Prostate gland (tissue), 2 donors: ENCODE results near the gene ECHDC1. TPM values are rescaled to one million over a fixed set of nuclear protein-coding genes. Genes with fewer than 3 reads are reported as not detected.

Experiments used
- DNase-seq: peaks from one replicate; pipeline ENCODE4 v3.0.0-alpha.2; 2019; ENCODE audit warnings: low spot score
- H3K27ac ChIP-seq, 2 donors: fragments of 200-600 bp; sonication (generic); 2 replicates each; pipeline ENCODE4 v1.5.1; 2017 to 2019
- H3K27me3 ChIP-seq: fragments of 200-600 bp; sonication (generic); replicated peaks from 2 replicates; pipeline ENCODE4 v1.5.1; 2019; ENCODE audit not compliant: insufficient read depth
- H3K36me3 ChIP-seq, 2 donors: fragments of 200-600 bp; sonication (generic); 1 replicate in 1 of 2; 2 replicates in 1 of 2; pipeline versions ENCODE4 v1.5.1 to v1.8.1; 2017 to 2019
- H3K4me1 ChIP-seq: fragments of 200-600 bp; sonication (generic); replicated peaks from 2 replicates; pipeline ENCODE4 v1.5.1; 2019
- H3K4me3 ChIP-seq, 2 donors: fragments of 200-600 bp; sonication (generic); 2 replicates each; pipeline ENCODE4 v1.5.1; 2017 to 2019
- H3K9me3 ChIP-seq: fragments of 200-600 bp; sonication (generic); 2 replicates; pipeline ENCODE4 v1.5.1; 2017
- POLR2A ChIP-seq: fragments of 450-650 bp; IDR thresholded peaks from one replicate; pipeline ENCODE4 v1.6.1; 2016; ENCODE audit warnings: antibody characterized with exemption, mild to moderate bottlenecking
- POLR2AphosphoS5 ChIP-seq: sonication (generic); formaldehyde crosslinking; IDR thresholded peaks from one replicate; pipeline ENCODE4 v1.6.1; 2017; ENCODE audit warnings: antibody characterized with exemption
- WGBS: methylation state at CpG from one replicate; pipeline ENCODE4 v1.1.5; 2018; 5-methylcytosine and 5-hydroxymethylcytosine counted together
- intact Hi-C: fragments of 100-400 bp; cut with DNase I; formaldehyde crosslinking; loops from one replicate; pipeline ENCODE4 v1.14.2; 2022
- total RNA-seq, 2 donors: library from RNA; depleted of rRNA; stranded (reverse); fragments of >200 nt; gene quantifications; one replicate each; pipeline ENCODE4 v1.1.0, GENCODE V29; 2016
- TF ChIP-seq, protein P1 (sequence below), 4 experiments: fragments of 200-600 bp in 2 of 4; fragments of 450-650 bp in 2 of 4; sonication (generic) in 2 of 4; IDR thresholded peaks; 1 replicate in 3 of 4; 2 replicates in 1 of 4; pipeline ENCODE4 v1.5.1; 2016 to 2019; ENCODE audit warnings: antibody characterized with exemption in 4 of 4, mild to moderate bottlenecking in 2 of 4, moderate library complexity in 2 of 4

Gene ECHDC1
- total RNA-seq, 2 donors from 2014 or later = 26.0 to 58.7 TPM

DNA sequence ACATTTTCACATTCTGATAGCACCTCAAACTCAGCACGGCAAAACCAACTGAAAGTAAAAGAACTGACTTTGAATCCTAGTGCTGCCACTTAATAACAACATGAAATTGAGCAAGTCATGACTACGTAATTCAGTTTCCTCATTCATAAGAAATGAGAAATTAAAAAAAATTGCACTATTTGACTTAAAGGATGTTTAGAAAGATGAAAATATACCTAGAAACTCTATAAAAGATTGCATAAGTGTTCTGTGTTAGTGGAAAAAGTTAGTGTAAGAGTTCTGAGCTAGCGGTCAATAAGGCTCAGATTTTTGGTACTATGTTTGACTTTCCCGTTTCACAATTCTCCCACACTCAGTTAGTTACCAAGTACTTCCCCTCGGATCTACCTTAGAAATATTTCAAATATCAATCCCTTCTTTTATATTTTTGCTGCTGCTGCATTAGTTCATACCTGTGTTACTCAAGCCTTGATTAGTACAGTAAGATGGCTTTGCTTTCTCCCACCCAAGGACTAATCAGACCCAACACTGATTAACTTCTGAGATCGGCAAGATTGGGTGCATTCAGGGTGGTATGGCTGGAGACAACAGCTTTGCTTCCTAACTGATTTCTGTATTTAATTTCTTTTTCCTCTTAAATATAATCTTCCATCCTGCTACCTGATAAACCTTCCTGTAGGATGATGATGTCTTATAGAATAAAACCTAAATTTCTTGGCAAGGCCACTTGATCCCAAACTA lies 25.9 kb downstream of the ECHDC1 start:
- Histone ChIP-seq H3K27ac (no peak overlapping the region), H3K27me3 (no peaks in the 10 kb centered on the region), H3K36me3 (no peaks in the 10 kb centered on the region), H3K9me3 (no peaks in the 10 kb centered on the region), H3K4me1 (no peaks in the 10 kb centered on the region), H3K4me3 (no peak overlapping the region)
- WGBS = 76% methylated on average over 6 of the region's 6 CpGs
- TF ChIP-seq POLR2A (no peak), POLR2AphosphoS5 (no peak)
- intact Hi-C loops = no loop called here
- no peak for DNase-seq

DNA sequence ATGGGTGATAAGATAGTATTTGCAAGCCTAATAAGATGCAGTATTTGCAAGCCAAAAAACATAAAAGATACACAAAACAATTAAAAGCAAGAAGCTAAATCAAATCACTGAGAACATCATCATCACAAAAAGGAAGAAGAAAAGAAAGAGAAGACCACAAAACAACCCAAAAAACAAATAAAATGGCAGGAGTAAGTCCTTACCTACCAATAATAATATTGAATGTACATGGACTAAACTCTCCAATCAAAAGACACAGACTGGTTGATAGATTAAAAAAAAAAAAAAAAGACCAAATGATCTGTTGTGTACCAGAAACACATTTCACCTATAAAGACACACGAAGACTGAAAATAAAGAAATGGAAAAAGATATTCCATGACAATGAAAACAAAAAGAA lies 37.7 kb downstream of the ECHDC1 start:
- Histone ChIP-seq H3K27me3 (no peaks in the 10 kb centered on the region), H3K27ac (no peak overlapping the region), H3K4me1 (no peaks in the 10 kb centered on the region), H3K4me3 (no peak overlapping the region), H3K9me3 (no peaks in the 10 kb centered on the region), H3K36me3 (no peaks in the 10 kb centered on the region)
- TF ChIP-seq POLR2A (no peak), POLR2AphosphoS5 (no peak)
- TF ChIP-seq, protein P1, sequence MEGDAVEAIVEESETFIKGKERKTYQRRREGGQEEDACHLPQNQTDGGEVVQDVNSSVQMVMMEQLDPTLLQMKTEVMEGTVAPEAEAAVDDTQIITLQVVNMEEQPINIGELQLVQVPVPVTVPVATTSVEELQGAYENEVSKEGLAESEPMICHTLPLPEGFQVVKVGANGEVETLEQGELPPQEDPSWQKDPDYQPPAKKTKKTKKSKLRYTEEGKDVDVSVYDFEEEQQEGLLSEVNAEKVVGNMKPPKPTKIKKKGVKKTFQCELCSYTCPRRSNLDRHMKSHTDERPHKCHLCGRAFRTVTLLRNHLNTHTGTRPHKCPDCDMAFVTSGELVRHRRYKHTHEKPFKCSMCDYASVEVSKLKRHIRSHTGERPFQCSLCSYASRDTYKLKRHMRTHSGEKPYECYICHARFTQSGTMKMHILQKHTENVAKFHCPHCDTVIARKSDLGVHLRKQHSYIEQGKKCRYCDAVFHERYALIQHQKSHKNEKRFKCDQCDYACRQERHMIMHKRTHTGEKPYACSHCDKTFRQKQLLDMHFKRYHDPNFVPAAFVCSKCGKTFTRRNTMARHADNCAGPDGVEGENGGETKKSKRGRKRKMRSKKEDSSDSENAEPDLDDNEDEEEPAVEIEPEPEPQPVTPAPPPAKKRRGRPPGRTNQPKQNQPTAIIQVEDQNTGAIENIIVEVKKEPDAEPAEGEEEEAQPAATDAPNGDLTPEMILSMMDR (IDR thresholded peaks at IDR 0.05) = no peak
- WGBS = 100% methylated on average over 1 of the region's 1 CpG
- intact Hi-C loops = loop anchor here (10.0 kb wide), 1 partner anchor 399 kb away; no protein-coding TSS in a partner anchor
- DNase-seq = no peak

DNA sequence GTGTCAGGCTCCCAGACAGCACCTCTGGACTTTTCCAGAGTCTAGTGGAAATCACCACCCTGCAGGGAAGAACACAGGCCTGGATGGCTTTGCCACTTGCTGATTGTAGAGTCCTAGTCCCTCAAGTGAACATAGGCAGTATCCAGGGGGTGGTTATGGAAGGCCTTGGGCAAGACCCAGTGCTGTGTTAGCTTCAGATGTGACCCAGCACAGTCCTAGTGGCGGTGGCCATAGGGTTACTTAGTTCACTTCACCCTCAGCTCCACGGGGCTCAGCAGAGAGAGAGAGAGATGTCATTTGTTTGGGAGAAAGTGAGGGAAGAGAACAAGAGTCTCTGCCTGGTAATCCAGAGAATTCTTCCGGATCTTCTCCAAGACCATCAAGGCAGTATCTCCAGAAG lies 39.5 kb downstream of the ECHDC1 start:
- intact Hi-C loops = loop anchor here (2.0 to 10.0 kb wide), 3 partner anchors 118 to 401 kb away; no protein-coding TSS in a partner anchor

DNA sequence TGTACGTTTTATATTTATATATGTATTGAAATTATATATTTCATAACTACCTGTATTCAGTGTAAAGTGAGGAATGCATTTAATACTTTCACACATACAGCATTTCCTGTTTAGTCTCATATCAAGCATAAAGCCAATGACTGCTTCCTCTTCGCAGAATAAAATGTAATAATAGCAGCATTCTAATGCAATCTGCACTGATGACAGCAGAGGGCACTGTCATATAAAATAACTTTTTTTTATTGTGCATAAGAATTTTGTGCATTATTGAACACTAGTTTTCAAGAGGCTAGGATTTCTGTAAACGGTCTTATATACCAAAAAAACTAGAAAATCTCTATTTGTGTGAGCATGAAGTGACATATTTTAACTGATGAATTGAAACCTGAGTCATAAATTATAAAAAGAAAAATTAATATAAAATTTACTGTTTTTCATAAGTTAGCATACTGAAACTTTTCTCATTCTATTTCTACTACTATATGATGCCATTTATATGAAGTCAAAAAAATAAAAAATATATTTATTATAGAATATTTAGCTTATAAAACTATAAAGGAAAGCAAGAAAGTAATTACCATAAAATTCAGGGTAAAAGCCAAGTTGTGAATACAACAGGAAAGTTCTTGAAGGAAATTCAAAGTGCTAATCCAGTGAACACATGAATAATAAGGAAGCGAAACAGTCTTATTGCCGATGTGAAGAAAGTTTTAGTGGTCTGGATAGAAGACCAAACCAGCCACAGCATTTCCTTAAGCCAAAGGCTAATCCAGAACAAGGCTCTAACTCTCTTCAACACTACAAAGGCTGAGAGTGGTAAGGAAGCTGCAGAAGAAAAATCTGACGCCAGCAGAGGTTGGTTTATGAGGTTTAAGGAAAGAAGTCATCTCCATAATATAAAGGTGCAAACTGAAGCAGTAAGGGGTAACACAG lies 40.4 kb downstream of the ECHDC1 start:
- Histone ChIP-seq H3K4me3 (no peak overlapping the region), H3K27me3 (no peaks in the 10 kb centered on the region), H3K36me3 (no peaks in the 10 kb centered on the region), H3K4me1 (no peaks in the 10 kb centered on the region), H3K27ac (no peak overlapping the region), H3K9me3 (no peaks in the 10 kb centered on the region)
- TF ChIP-seq, protein P1 (IDR thresholded peaks at IDR 0.05) = peak; percentile 25 to 82 (median 68)
- TF ChIP-seq POLR2A = no peak
- no peak for TF ChIP-seq POLR2AphosphoS5
- DNase-seq = peak; percentile 31
- intact Hi-C loops = loop anchor here (2.0 to 10.0 kb wide), 3 partner anchors 119 to 402 kb away; no protein-coding TSS in a partner anchor
- 38% methylated on average over 6 of the region's 6 CpGs for WGBS

More for the DNA sequence above, 39.5 kb downstream of the ECHDC1 start:
- H3K4me1 ChIP-seq = no peaks in the 10 kb centered on the region
- DNase-seq = no peak
- H3K9me3 ChIP-seq = no peaks in the 10 kb centered on the region
- no peaks in the 10 kb centered on the region for H3K27me3 ChIP-seq
- H3K27ac ChIP-seq = no peak overlapping the region
- H3K36me3 ChIP-seq = no peaks in the 10 kb centered on the region
- TF ChIP-seq POLR2AphosphoS5 (no peak), POLR2A (no peak)
- TF ChIP-seq, protein P1 (IDR thresholded peaks at IDR 0.05) = no peak
- WGBS = 92% methylated on average over 3 of the region's 3 CpGs
- no peak overlapping the region for H3K4me3 ChIP-seq

DNA sequence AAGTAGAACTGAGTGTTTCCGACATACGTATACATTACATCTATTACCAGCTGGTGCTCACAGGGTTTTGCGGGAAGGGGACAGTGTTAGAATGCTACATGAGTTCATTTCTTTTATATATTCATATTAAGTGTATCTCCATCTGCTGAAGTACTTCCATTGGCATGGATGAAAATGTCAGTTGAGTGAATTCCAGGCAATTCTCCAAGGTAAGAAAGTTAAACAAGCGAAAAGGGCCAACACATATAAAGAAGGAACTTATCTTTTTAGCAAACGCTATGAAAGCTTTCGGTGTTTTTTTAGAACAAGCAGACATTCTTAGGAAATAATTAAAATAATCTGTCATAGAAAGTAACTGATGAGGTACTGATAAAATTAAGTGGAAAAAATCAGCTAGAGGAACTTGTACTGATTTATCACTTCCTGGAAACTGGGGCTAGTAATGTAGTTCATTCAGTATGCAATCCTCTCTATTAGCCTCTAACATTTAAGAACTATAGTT lies 42.2 kb downstream of the ECHDC1 start:
- Histone ChIP-seq H3K36me3 (no peaks in the 10 kb centered on the region), H3K9me3 (no peaks in the 10 kb centered on the region), H3K4me3 (no peak overlapping the region), H3K27me3 (no peaks in the 10 kb centered on the region), H3K27ac (no peak overlapping the region), H3K4me1 (no peaks in the 10 kb centered on the region)
- no peak for DNase-seq
- intact Hi-C loops = loop anchor here (5.0 to 10.0 kb wide), 2 partner anchors 121 to 404 kb away; no protein-coding TSS in a partner anchor
- WGBS = 46% methylated on average over 6 of the region's 6 CpGs
- TF ChIP-seq, protein P1 (IDR thresholded peaks at IDR 0.05) = no peak
- no peak for TF ChIP-seq POLR2A
- no peak for TF ChIP-seq POLR2AphosphoS5
